OCI-LY3 (cell line): ENCODE measurements around the gene ANGPTL5.

Experiments used
- H2AFZ ChIP-seq: fragments of 200-600, 300-600 bp; shearing (Covaris generic); 2 replicates; pipeline ENCODE4 v1.6.0; 2014; ENCODE audit warnings: antibody characterized with exemption, low read depth, low read length
- H3K27ac ChIP-seq: fragments of 200-600, 300-600 bp; sonication (generic); 2 replicates; pipeline ENCODE4 v1.5.1; 2014; ENCODE audit warnings: mild to moderate bottlenecking, low read length, moderate library complexity, mixed read lengths
- H3K27me3 ChIP-seq: fragments of 200-600, 300-600 bp; sonication (generic); 2 replicates; pipeline ENCODE4 v1.6.1; 2014; ENCODE audit warnings: low read depth, low read length, mixed read lengths
- H3K36me3 ChIP-seq: fragments of 200-600, 300-600 bp; sonication (generic); replicated peaks from 2 replicates; pipeline ENCODE3; 2014; ENCODE audit warnings: low read depth, low read length, mixed read lengths
- H3K4me1 ChIP-seq: fragments of 300-600, 200-600 bp; sonication (generic); 2 replicates; pipeline ENCODE4 v1.6.1; 2014; ENCODE audit warnings: low read length, mixed read lengths
- H3K4me2 ChIP-seq: fragments of 200-600, 300-600 bp; sonication (generic); 2 replicates; pipeline ENCODE4 v1.6.1; 2014; ENCODE audit warnings: low read length, mixed read lengths
- H3K4me3 ChIP-seq: fragments of 300-600, 200-600 bp; sonication (generic); 2 replicates; pipeline ENCODE4 v1.5.1; 2014; ENCODE audit warnings: antibody characterized with exemption, mild to moderate bottlenecking, low read length, moderate library complexity
- H3K79me2 ChIP-seq: fragments of 300-600, 200-600 bp; shearing (Covaris generic); 2 replicates; pipeline ENCODE4 v1.6.1; 2014; ENCODE audit warnings: mild to moderate bottlenecking, low read length, mixed read lengths
- H3K9ac ChIP-seq: fragments of 300-600, 200-600 bp; shearing (Covaris generic); 2 replicates; pipeline ENCODE4 v1.6.0; 2014; ENCODE audit warnings: mild to moderate bottlenecking, low read length, moderate library complexity
- H3K9me3 ChIP-seq: fragments of 200-600, 300-600 bp; shearing (Covaris generic); 2 replicates; pipeline ENCODE4 v1.6.1; 2014; ENCODE audit warnings: low read length, mixed read lengths; ENCODE audit not compliant: insufficient read depth
- H4K20me1 ChIP-seq: fragments of 200-600, 300-600 bp; sonication (generic); 2 replicates; pipeline ENCODE4 v1.6.1; 2016; ENCODE audit warnings: low read length, mixed read lengths; ENCODE audit not compliant: insufficient read depth
- EZH2phosphoT487 ChIP-seq: fragments of 200-600 bp; shearing (Covaris generic); IDR thresholded peaks from 2 replicates; pipeline ENCODE4 v1.6.1; 2018; ENCODE audit warnings: antibody characterized with exemption, mixed run types, low read depth
- TF ChIP-seq, protein P1 (sequence below): fragments of 200-600, 300-600 bp; sonication (generic); IDR thresholded peaks from 2 replicates; pipeline ENCODE4 v1.5.1; 2014; ENCODE audit warnings: antibody characterized with exemption, low read length, low read depth

ANGPTL5 gene

DNA sequence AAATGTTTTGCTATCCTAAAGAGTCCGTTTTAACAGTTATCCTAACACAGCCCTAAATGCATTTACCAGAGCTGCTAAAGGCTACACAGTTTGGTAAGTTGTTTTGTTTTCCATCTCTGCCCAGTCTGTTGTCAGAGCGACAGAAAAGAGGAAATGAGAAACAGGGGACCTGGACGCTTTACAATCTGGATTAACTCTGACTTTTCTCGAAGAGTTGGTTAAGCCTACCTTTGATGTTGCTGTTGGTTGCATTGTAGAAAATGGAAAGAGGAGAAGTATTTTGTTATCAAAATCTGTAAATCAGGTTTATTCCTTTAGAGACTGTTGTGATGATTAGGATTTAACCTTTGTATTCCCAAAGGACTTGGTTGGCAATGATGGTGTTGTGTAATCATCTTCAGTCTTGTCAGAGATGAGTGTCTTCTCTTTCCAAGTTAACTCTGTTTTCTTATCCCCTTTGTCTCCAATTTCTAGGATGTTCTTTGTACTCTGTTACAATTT is 481 bp downstream of the ANGPTL5 start:
- no peaks in the 10 kb centered on the region for H3K79me2 ChIP-seq
- no peak overlapping the region for H2AFZ ChIP-seq
- TF ChIP-seq, protein P1, sequence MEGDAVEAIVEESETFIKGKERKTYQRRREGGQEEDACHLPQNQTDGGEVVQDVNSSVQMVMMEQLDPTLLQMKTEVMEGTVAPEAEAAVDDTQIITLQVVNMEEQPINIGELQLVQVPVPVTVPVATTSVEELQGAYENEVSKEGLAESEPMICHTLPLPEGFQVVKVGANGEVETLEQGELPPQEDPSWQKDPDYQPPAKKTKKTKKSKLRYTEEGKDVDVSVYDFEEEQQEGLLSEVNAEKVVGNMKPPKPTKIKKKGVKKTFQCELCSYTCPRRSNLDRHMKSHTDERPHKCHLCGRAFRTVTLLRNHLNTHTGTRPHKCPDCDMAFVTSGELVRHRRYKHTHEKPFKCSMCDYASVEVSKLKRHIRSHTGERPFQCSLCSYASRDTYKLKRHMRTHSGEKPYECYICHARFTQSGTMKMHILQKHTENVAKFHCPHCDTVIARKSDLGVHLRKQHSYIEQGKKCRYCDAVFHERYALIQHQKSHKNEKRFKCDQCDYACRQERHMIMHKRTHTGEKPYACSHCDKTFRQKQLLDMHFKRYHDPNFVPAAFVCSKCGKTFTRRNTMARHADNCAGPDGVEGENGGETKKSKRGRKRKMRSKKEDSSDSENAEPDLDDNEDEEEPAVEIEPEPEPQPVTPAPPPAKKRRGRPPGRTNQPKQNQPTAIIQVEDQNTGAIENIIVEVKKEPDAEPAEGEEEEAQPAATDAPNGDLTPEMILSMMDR, result no peak
- no peak for TF ChIP-seq EZH2phosphoT487
- H3K4me3 ChIP-seq, result peak overlapping the region; percentile 78
- H3K4me1 ChIP-seq, result peaks cover 7% of the 10 kb centered on the region; the same call in 1 of the 2 replicates
- H3K27me3 ChIP-seq, result no peaks in the 10 kb centered on the region
- peak overlapping the region; percentile 48 for H3K4me2 ChIP-seq
- H3K9me3 ChIP-seq, result no peaks in the 10 kb centered on the region
- H4K20me1 ChIP-seq, result no peaks in the 10 kb centered on the region
- H3K36me3 ChIP-seq, result no peaks in the 10 kb centered on the region
- H3K9ac ChIP-seq, result no peak overlapping the region
- no peak overlapping the region for H3K27ac ChIP-seq

DNA sequence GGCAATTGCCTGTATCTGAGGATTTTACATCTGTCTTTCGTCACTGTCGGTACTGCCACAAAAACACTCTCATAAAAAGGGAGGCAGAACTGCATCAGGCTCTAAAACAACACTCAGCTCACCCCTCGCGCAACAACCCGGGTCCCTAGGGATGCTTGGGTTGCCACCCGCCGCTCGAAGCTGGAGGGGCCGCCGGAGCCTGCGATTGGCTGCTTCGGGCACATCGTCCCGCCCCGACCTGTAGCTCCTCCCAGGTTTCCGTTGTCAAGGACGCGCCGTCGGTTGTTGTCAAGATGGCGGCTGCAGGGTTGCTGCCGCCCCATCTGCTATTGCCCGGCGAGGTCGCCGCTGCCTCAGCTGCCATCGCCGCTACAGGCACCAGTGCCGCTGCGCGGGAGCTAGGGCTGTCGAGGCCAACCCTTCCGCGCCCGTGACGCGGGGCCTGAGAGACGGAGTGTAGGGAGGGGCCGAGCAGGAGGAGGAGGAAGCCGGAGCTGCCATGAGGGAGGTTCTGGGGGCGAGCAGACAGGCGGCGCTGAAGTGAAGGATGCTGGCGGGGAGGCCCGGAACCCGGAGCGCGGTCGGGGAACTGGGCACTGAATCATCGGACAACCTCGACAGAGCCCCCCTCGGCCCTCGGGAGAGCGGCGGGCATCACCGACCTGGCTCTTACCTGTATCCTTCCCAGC is 1.4 kb downstream of the ANGPTL5 start, which contains the start of gene CEP126:
CEP126 (plus strand) TSS at position 273 of the 689 bp plus-strand sequence; CDS start at position 548, 275 bp downstream.
- Histone ChIP-seq H3K79me2 (no peaks in the 10 kb centered on the region), H3K9me3 (no peaks in the 10 kb centered on the region), H2AFZ (peak within 1 kb of the TSS; percentile 46; the same call in 1 of the 2 replicates), H3K9ac (peak within 1 kb of the TSS; percentile 39; the same call in 1 of the 2 replicates), H3K4me3 (peak within 1 kb of the TSS; percentile 78), H3K27me3 (no peaks in the 10 kb centered on the region), H3K4me2 (peak within 1 kb of the TSS; percentile 64), H3K36me3 (no peaks in the 10 kb centered on the region), H3K4me1 (peaks cover 7% of the 10 kb centered on the region; the same call in 1 of the 2 replicates), H4K20me1 (no peaks in the 10 kb centered on the region), H3K27ac (no peak within 1 kb of the TSS)
- no peak for TF ChIP-seq EZH2phosphoT487
- TF ChIP-seq, protein P1, result 0 out of 2 replicates have a peak, but pooled peaks have one; percentile 10

DNA sequence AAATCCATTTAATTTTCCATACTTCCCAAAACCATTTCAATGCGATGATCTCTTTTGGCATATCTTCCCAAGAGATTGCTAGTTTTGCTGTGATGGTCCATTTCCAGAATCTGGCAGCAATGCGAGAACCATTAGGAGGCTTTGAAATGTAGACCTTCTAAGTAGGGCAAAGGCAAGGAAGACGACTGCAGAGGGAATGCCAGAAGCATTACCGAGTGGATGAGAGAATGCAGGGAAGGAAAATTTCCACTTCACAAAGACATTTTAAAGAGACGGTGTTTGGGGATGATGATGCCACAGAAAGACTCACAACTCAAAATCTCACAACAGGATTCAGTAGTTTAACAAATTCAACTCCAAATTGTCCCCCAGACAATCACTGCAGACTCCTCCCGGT is 2.0 kb downstream of the ANGPTL5 start:
- no peak for TF ChIP-seq EZH2phosphoT487
- Histone ChIP-seq H3K27ac (no peak overlapping the region), H4K20me1 (no peaks in the 10 kb centered on the region), H3K27me3 (no peaks in the 10 kb centered on the region), H3K79me2 (no peaks in the 10 kb centered on the region), H3K4me1 (peaks cover 7% of the 10 kb centered on the region; the same call in 1 of the 2 replicates), H3K4me3 (peak overlapping the region; percentile 78), H3K36me3 (no peaks in the 10 kb centered on the region), H3K9ac (no peak overlapping the region), H3K4me2 (peak overlapping the region; percentile 64), H3K9me3 (no peaks in the 10 kb centered on the region), H2AFZ (peak overlapping the region; percentile 46; the same call in 1 of the 2 replicates)

DNA sequence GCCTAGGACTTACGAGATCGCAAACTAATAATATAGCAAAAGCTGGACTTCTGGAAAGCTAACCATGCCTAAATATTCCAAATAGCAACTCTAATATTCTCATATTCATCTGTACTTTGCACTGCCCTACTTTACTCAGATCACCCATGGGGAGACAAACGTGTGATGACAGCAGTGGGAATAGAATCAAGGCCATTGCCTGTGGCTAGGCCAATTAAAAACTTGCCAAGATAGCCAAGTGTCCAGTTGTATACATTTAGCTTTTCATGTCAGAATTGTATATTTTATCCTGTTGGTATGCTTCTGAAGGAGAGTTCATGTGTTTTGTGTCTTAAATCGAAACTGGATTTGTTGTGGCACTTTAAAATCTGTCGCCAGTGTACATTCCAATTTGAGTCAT is 2.7 kb downstream of the ANGPTL5 start:
- no peak overlapping the region for H3K4me2 ChIP-seq

More for the DNA sequence above, 2.7 kb downstream of the ANGPTL5 start:
- H2AFZ ChIP-seq, result no peak overlapping the region
- no peak overlapping the region for H3K9ac ChIP-seq
- H3K4me1 ChIP-seq, result peaks cover 7% of the 10 kb centered on the region; the same call in 1 of the 2 replicates
- TF ChIP-seq, protein P1, result no peak
- no peak for TF ChIP-seq EZH2phosphoT487
- no peaks in the 10 kb centered on the region for H3K27me3 ChIP-seq
- H3K27ac ChIP-seq, result no peak overlapping the region
- no peaks in the 10 kb centered on the region for H3K79me2 ChIP-seq
- H3K9me3 ChIP-seq, result no peaks in the 10 kb centered on the region
- H4K20me1 ChIP-seq, result no peaks in the 10 kb centered on the region
- H3K4me3 ChIP-seq, result no peak overlapping the region
- H3K36me3 ChIP-seq, result no peaks in the 10 kb centered on the region
